GM19324 (cell line): ENCODE results near the gene ABT1.

ENCODE experiments used
- ATAC-seq: cut with Tn5 transposase; IDR thresholded peaks from one replicate; pipeline ENCODE4 v1.9.1; 2021; ENCODE audit warnings: mild to moderate bottlenecking, moderate library complexity; ENCODE audit not compliant: unreplicated experiment, low FRiP score

Gene ABT1

GRCh38 chr6:26571592-26572296 lies 25.0 kb upstream of the ABT1 start:
- ATAC-seq = no peak

GRCh38 chr6:26575494-26575939 lies 21.2 kb upstream of the ABT1 start:
- ATAC-seq = no peak

GRCh38 chr6:26576407-26576843 lies 20.3 kb upstream of the ABT1 start:
- no peak for ATAC-seq

- no peak for ATAC-seq
Observed at GRCh38 chr6:26576929-26577719, 19.6 kb upstream of the ABT1 start.

- no peak for ATAC-seq
Observed at GRCh38 chr6:26577720-26578072, 19.1 kb upstream of the ABT1 start.

- ATAC-seq = no peak
Observed at GRCh38 chr6:26578279-26578678, 18.5 kb upstream of the ABT1 start.

- no peak for ATAC-seq
Observed at GRCh38 chr6:26578741-26579140, 18.0 kb upstream of the ABT1 start.

GRCh38 chr6:26581164-26581915 lies 15.4 kb upstream of the ABT1 start:
- ATAC-seq = no peak

GRCh38 chr6:26588965-26589364 lies 7.8 kb upstream of the ABT1 start:
- no peak for ATAC-seq

- no peak for ATAC-seq
Observed at GRCh38 chr6:26592649-26593048, 4.1 kb upstream of the ABT1 start.

GRCh38 chr6:26593278-26594130 lies 3.2 kb upstream of the ABT1 start:
- ATAC-seq = no peak

- ATAC-seq = no peak
Observed at GRCh38 chr6:26594131-26594498, 2.6 kb upstream of the ABT1 start.

- no peak for ATAC-seq
Observed at GRCh38 chr6:26594730-26595632, 1.8 kb upstream of the ABT1 start.

- peak; percentile 56 for ATAC-seq
Observed at GRCh38 chr6:26595669-26596269, 984 bp upstream of the ABT1 start.

GRCh38 chr6:26597389-26597766 lies 625 bp downstream of the ABT1 start:
- ATAC-seq = no peak

GRCh38 chr6:26597821-26598220 lies 1.1 kb downstream of the ABT1 start:
- no peak for ATAC-seq

GRCh38 chr6:26598267-26598666 lies 1.5 kb downstream of the ABT1 start:
- no peak for ATAC-seq

- ATAC-seq = no peak
Observed at GRCh38 chr6:26599134-26599533, 2.4 kb downstream of the ABT1 start.

- ATAC-seq = no peak
Observed at GRCh38 chr6:26599591-26599990, 2.8 kb downstream of the ABT1 start.
